ENCODE results near the gene MYO3B.

- TF ChIP-seq, protein P1, sequence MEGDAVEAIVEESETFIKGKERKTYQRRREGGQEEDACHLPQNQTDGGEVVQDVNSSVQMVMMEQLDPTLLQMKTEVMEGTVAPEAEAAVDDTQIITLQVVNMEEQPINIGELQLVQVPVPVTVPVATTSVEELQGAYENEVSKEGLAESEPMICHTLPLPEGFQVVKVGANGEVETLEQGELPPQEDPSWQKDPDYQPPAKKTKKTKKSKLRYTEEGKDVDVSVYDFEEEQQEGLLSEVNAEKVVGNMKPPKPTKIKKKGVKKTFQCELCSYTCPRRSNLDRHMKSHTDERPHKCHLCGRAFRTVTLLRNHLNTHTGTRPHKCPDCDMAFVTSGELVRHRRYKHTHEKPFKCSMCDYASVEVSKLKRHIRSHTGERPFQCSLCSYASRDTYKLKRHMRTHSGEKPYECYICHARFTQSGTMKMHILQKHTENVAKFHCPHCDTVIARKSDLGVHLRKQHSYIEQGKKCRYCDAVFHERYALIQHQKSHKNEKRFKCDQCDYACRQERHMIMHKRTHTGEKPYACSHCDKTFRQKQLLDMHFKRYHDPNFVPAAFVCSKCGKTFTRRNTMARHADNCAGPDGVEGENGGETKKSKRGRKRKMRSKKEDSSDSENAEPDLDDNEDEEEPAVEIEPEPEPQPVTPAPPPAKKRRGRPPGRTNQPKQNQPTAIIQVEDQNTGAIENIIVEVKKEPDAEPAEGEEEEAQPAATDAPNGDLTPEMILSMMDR (IDR thresholded peaks at IDR 0.05; ENCODE audit: low read depth, low read length, poor library complexity, severe bottlenecking) = no peak
- TF ChIP-seq EZH2phosphoT487 (IDR thresholded peaks at IDR 0.05; ENCODE audit: borderline replicate concordance, low read length) = no peak
Measured at GRCh38 chr2:170492010-170492409, 314.1 kb downstream of the MYO3B start.

All from DOHH2 (cell line).